CD1c-positive myeloid dendritic cell (primary cell): Measurements from ENCODE around the gene CYP4F2.
"Not testable (repeated sequence)": the region's sequence is repeated elsewhere in the genome, so short reads cannot be mapped to it uniquely, and the experiment has no call there.

Experiments
- DNase-seq: peaks from one replicate; pipeline ENCODE4 v3.0.0-alpha.2; 2016; ENCODE audit errors: extremely low spot score

Gene CYP4F2

GRCh38 chr19:15850385-15850784 lies 47.5 kb downstream of the CYP4F2 start:
- DNase-seq = no peak

- no peak for DNase-seq
These were observed 51.0 kb downstream of the CYP4F2 start for GRCh38 chr19:15846923-15847322.

- DNase-seq = not testable (repeated sequence)
These were observed 54.0 kb downstream of the CYP4F2 start for GRCh38 chr19:15843894-15844222.

GRCh38 chr19:15843203-15843893 lies 54.5 kb downstream of the CYP4F2 start:
- DNase-seq = no peak

GRCh38 chr19:15841875-15842569 lies 55.9 kb downstream of the CYP4F2 start:
- peak; percentile 2 for DNase-seq

GRCh38 chr19:15840833-15841232 lies 57.0 kb downstream of the CYP4F2 start:
- no peak for DNase-seq

GRCh38 chr19:15839888-15840287 lies 58.0 kb downstream of the CYP4F2 start:
- DNase-seq = not testable (repeated sequence)

- no peak for DNase-seq
These were observed 59.5 kb downstream of the CYP4F2 start for GRCh38 chr19:15838351-15838750.

GRCh38 chr19:15837221-15837731 lies 60.6 kb downstream of the CYP4F2 start:
- no peak for DNase-seq

GRCh38 chr19:15836330-15837220 lies 61.3 kb downstream of the CYP4F2 start:
- DNase-seq = peak; percentile 97

- peak; percentile 43 for DNase-seq
These were observed 62.1 kb downstream of the CYP4F2 start for GRCh38 chr19:15835565-15836329.

- not testable (repeated sequence) for DNase-seq
These were observed 63.6 kb downstream of the CYP4F2 start for GRCh38 chr19:15834232-15834631.

GRCh38 chr19:15831626-15832025 lies 66.2 kb downstream of the CYP4F2 start:
- DNase-seq = no peak

- no peak for DNase-seq
These were observed 68.1 kb downstream of the CYP4F2 start for GRCh38 chr19:15829786-15830185.

- DNase-seq = no peak
These were observed 68.6 kb downstream of the CYP4F2 start for GRCh38 chr19:15829306-15829698.

- DNase-seq = not testable (repeated sequence)
These were observed 69.1 kb downstream of the CYP4F2 start for GRCh38 chr19:15828611-15829305.

- DNase-seq = no peak
These were observed 69.7 kb downstream of the CYP4F2 start for GRCh38 chr19:15828121-15828610.
